ENCODE results near the gene RABGAP1L.

DNA sequence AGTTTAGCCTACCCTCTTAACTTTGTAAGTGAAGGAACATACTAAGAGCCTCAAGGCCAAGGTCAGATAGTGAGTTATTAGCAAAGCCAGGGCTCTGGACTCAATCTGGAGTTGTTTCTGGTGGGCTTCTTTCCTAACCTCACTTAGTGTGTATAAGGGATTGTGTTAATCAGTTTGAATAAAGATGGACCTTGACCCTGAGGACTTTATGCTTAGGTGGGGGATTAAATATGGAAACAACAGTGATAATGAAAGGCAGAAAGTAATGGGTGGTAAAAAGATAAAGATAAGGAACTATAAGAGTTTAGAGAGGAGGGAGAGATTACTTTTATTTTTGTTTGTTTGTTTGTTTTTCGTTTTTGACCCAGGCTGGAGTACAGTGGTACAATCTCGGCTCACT, 5.5 kb downstream of the RABGAP1L start:
- TF ChIP-seq ZBTB1 (tag by site-specific recombination; IDR thresholded peaks at IDR 0.05) (no peak), ZNF391 (tag by site-specific recombination; IDR thresholded peaks at IDR 0.05; ENCODE audit: borderline replicate concordance, low read depth) (no peak), ZFP3 (tag by site-specific recombination; IDR thresholded peaks at IDR 0.05; ENCODE audit: low read depth) (no peak), KLF1 (tag by site-specific recombination; IDR thresholded peaks at IDR 0.05) (no peak), ZNF350 (tag by site-specific recombination; IDR thresholded peaks at IDR 0.05) (no peak), ZNF76 (tag by site-specific recombination; IDR thresholded peaks at IDR 0.05; ENCODE audit: borderline replicate concordance, low read depth) (no peak), ZNF341 (tag by site-specific recombination; IDR thresholded peaks at IDR 0.05; ENCODE audit: low read depth) (no peak)
- TF ChIP-seq, protein P1, sequence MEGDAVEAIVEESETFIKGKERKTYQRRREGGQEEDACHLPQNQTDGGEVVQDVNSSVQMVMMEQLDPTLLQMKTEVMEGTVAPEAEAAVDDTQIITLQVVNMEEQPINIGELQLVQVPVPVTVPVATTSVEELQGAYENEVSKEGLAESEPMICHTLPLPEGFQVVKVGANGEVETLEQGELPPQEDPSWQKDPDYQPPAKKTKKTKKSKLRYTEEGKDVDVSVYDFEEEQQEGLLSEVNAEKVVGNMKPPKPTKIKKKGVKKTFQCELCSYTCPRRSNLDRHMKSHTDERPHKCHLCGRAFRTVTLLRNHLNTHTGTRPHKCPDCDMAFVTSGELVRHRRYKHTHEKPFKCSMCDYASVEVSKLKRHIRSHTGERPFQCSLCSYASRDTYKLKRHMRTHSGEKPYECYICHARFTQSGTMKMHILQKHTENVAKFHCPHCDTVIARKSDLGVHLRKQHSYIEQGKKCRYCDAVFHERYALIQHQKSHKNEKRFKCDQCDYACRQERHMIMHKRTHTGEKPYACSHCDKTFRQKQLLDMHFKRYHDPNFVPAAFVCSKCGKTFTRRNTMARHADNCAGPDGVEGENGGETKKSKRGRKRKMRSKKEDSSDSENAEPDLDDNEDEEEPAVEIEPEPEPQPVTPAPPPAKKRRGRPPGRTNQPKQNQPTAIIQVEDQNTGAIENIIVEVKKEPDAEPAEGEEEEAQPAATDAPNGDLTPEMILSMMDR (tag by site-specific recombination; IDR thresholded peaks at IDR 0.05) = no peak
- TF ChIP-seq, protein P2, sequence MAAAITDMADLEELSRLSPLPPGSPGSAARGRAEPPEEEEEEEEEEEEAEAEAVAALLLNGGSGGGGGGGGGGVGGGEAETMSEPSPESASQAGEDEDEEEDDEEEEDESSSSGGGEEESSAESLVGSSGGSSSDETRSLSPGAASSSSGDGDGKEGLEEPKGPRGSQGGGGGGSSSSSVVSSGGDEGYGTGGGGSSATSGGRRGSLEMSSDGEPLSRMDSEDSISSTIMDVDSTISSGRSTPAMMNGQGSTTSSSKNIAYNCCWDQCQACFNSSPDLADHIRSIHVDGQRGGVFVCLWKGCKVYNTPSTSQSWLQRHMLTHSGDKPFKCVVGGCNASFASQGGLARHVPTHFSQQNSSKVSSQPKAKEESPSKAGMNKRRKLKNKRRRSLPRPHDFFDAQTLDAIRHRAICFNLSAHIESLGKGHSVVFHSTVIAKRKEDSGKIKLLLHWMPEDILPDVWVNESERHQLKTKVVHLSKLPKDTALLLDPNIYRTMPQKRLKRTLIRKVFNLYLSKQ (tag by site-specific recombination; IDR thresholded peaks at IDR 0.05; ENCODE audit: borderline replicate concordance) = no peak
- TF ChIP-seq, protein P3, sequence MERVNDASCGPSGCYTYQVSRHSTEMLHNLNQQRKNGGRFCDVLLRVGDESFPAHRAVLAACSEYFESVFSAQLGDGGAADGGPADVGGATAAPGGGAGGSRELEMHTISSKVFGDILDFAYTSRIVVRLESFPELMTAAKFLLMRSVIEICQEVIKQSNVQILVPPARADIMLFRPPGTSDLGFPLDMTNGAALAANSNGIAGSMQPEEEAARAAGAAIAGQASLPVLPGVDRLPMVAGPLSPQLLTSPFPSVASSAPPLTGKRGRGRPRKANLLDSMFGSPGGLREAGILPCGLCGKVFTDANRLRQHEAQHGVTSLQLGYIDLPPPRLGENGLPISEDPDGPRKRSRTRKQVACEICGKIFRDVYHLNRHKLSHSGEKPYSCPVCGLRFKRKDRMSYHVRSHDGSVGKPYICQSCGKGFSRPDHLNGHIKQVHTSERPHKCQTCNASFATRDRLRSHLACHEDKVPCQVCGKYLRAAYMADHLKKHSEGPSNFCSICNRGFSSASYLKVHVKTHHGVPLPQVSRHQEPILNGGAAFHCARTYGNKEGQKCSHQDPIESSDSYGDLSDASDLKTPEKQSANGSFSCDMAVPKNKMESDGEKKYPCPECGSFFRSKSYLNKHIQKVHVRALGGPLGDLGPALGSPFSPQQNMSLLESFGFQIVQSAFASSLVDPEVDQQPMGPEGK (tag by site-specific recombination; IDR thresholded peaks at IDR 0.05) = no peak
- TF ChIP-seq, protein P4, sequence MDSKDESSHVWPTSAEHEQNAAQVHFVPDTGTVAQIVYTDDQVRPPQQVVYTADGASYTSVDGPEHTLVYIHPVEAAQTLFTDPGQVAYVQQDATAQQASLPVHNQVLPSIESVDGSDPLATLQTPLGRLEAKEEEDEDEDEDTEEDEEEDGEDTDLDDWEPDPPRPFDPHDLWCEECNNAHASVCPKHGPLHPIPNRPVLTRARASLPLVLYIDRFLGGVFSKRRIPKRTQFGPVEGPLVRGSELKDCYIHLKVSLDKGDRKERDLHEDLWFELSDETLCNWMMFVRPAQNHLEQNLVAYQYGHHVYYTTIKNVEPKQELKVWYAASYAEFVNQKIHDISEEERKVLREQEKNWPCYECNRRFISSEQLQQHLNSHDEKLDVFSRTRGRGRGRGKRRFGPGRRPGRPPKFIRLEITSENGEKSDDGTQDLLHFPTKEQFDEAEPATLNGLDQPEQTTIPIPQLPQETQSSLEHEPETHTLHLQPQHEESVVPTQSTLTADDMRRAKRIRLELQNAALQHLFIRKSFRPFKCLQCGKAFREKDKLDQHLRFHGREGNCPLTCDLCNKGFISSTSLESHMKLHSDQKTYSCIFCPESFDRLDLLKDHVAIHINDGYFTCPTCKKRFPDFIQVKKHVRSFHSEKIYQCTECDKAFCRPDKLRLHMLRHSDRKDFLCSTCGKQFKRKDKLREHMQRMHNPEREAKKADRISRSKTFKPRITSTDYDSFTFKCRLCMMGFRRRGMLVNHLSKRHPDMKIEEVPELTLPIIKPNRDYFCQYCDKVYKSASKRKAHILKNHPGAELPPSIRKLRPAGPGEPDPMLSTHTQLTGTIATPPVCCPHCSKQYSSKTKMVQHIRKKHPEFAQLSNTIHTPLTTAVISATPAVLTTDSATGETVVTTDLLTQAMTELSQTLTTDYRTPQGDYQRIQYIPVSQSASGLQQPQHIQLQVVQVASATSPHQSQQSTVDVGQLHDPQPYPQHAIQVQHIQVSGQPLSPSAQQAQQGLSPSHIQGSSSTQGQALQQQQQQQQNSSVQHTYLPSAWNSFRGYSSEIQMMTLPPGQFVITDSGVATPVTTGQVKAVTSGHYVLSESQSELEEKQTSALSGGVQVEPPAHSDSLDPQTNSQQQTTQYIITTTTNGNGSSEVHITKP (tag by site-specific recombination; IDR thresholded peaks at IDR 0.05) = no peak
- TF ChIP-seq, protein P5, sequence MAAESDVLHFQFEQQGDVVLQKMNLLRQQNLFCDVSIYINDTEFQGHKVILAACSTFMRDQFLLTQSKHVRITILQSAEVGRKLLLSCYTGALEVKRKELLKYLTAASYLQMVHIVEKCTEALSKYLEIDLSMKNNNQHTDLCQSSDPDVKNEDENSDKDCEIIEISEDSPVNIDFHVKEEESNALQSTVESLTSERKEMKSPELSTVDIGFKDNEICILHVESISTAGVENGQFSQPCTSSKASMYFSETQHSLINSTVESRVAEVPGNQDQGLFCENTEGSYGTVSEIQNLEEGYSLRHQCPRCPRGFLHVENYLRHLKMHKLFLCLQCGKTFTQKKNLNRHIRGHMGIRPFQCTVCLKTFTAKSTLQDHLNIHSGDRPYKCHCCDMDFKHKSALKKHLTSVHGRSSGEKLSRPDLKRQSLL (tag by site-specific recombination; IDR thresholded peaks at IDR 0.05) = no peak

Data from HEK293 (cell line).